WTC11 (cell line): ENCODE data around the gene PDAP1. TPM values are rescaled to one million over a fixed set of nuclear protein-coding genes. Genes with fewer than 3 reads are reported as not detected.
"Not testable (repeated sequence)": the region's sequence is repeated elsewhere in the genome, so short reads cannot be mapped to it uniquely, and the experiment has no call there.

ENCODE experiments used
- ATAC-seq: fragments of 200-7000 bp; cut with Tn5 transposase; 2 replicates; pipeline ENCODE4 v1.10.0; 2021; ENCODE audit warnings: mild to moderate bottlenecking, moderate library complexity
- CTCF ChIA-PET: fragments of 300-600 bp; sonication (Branson Sonifier 250); formaldehyde crosslinking; loops from one replicate; lab custom pipeline; 2021; ENCODE audit warnings: antibody characterized with exemption; lab: Charles Lee
- POLR2A ChIA-PET: fragments of 350-600 bp; sonication (Branson Sonifier 250); formaldehyde crosslinking; loops from one replicate; lab custom pipeline; 2021; ENCODE audit warnings: antibody characterized with exemption; lab: Charles Lee
- DNase-seq: peaks from one replicate; pipeline ENCODE4 v3.0.0; 2021; ENCODE audit warnings: low spot score
- H3K27ac Mint-ChIP-seq: 2 replicates; pipeline ENCODE4 v1.8.0; 2021; ENCODE audit warnings: mixed read lengths
- H3K27me3 Mint-ChIP-seq: 2 replicates; pipeline ENCODE4 v1.8.0; 2021; ENCODE audit warnings: low read depth, mild to moderate bottlenecking, moderate library complexity, mixed read lengths
- H3K36me3 Mint-ChIP-seq: 2 replicates; pipeline ENCODE4 v1.8.0; 2021; ENCODE audit warnings: mixed read lengths
- H3K4me1 Mint-ChIP-seq: 2 replicates; pipeline ENCODE4 v1.8.0; 2022; ENCODE audit warnings: mixed read lengths
- H3K4me3 Mint-ChIP-seq: 2 replicates; pipeline ENCODE4 v1.8.0; 2021; ENCODE audit warnings: mild to moderate bottlenecking, moderate library complexity, mixed read lengths
- H3K9me3 Mint-ChIP-seq: 2 replicates; pipeline ENCODE4 v1.8.0; 2021; ENCODE audit warnings: mixed read lengths
- AFF4 ChIP-seq: sonication (generic); formaldehyde crosslinking; IDR thresholded peaks from 2 replicates; pipeline ENCODE4 v1.8.1; 2023; ENCODE audit warnings: mild to moderate bottlenecking, missing genetic modification reagents, borderline replicate concordance
- ATF1 ChIP-seq: sonication (generic); formaldehyde crosslinking; IDR thresholded peaks from 2 replicates; pipeline ENCODE4 v1.8.1; 2023; ENCODE audit warnings: mild to moderate bottlenecking, moderate library complexity, missing genetic modification reagents
- ATF2 ChIP-seq: sonication (generic); formaldehyde crosslinking; IDR thresholded peaks from 2 replicates; pipeline ENCODE4 v1.8.1; 2022; ENCODE audit warnings: low read depth, missing genetic modification reagents, borderline replicate concordance
- ATF6 ChIP-seq: sonication (generic); formaldehyde crosslinking; IDR thresholded peaks from 2 replicates; pipeline ENCODE4 v1.8.1; 2023; ENCODE audit warnings: mild to moderate bottlenecking, missing genetic modification reagents
- CTCF ChIP-seq: fragments of 200-600 bp; IDR thresholded peaks from 2 replicates; pipeline ENCODE4 v1.8.0; 2022; ENCODE audit warnings: antibody characterized with exemption
- FOXJ3 ChIP-seq: sonication (generic); formaldehyde crosslinking; IDR thresholded peaks from 2 replicates; pipeline ENCODE4 v1.9.0; 2021; ENCODE audit warnings: missing genetic modification reagents, mild to moderate bottlenecking, borderline replicate concordance
- JUN ChIP-seq: sonication (generic); formaldehyde crosslinking; IDR thresholded peaks from 2 replicates; pipeline ENCODE4 v1.8.0; 2023; ENCODE audit warnings: mild to moderate bottlenecking, missing genetic modification reagents
- KAT7 ChIP-seq: sonication (generic); formaldehyde crosslinking; IDR thresholded peaks from 2 replicates; pipeline ENCODE4 v1.8.1; 2023; ENCODE audit warnings: missing genetic modification reagents, mild to moderate bottlenecking, borderline replicate concordance
- MAX ChIP-seq: sonication (generic); formaldehyde crosslinking; IDR thresholded peaks from 2 replicates; pipeline ENCODE4 v1.8.0; 2022; ENCODE audit warnings: mild to moderate bottlenecking, missing genetic modification reagents
- NR1H2 ChIP-seq: sonication (generic); formaldehyde crosslinking; IDR thresholded peaks from 2 replicates; pipeline ENCODE4 v1.9.0; 2021; ENCODE audit warnings: mild to moderate bottlenecking, moderate library complexity, missing genetic modification reagents
- NR2C2 ChIP-seq: sonication (generic); formaldehyde crosslinking; IDR thresholded peaks from 2 replicates; pipeline ENCODE4 v1.8.0; 2022; ENCODE audit warnings: mild to moderate bottlenecking, missing genetic modification reagents
- SOX15 ChIP-seq: fragments of 250-450 bp; sonication (Bioruptor Pico); IDR thresholded peaks from 2 replicates; pipeline ENCODE4 v1.9.0; 2021; ENCODE audit warnings: mild to moderate bottlenecking
- TCF7 ChIP-seq: sonication (generic); formaldehyde crosslinking; IDR thresholded peaks from 2 replicates; pipeline ENCODE4 v1.8.0; 2022; ENCODE audit warnings: mild to moderate bottlenecking, low read depth, missing genetic modification reagents, moderate library complexity
- ZBTB21 ChIP-seq: sonication (generic); formaldehyde crosslinking; IDR thresholded peaks from 2 replicates; pipeline ENCODE4 v1.8.1; 2023; ENCODE audit warnings: mild to moderate bottlenecking, missing genetic modification reagents, borderline replicate concordance
- ZNF121 ChIP-seq: sonication (generic); formaldehyde crosslinking; IDR thresholded peaks from 2 replicates; pipeline ENCODE4 v1.8.0; 2023; ENCODE audit warnings: missing genetic modification reagents
- ZNF317 ChIP-seq: sonication (generic); formaldehyde crosslinking; IDR thresholded peaks from 2 replicates; pipeline ENCODE4 v1.8.1; 2023; ENCODE audit warnings: low read depth, mild to moderate bottlenecking, moderate library complexity, missing genetic modification reagents, borderline replicate concordance
- ZNF416 ChIP-seq: fragments of 250-450 bp; sonication (Bioruptor Pico); IDR thresholded peaks from 2 replicates; pipeline ENCODE4 v1.9.0; 2021; ENCODE audit warnings: mild to moderate bottlenecking, inconsistent platforms
- total RNA-seq: library from RNA; stranded (reverse); gene quantifications from 3 replicates; pipeline ENCODE4 v1.2.3, GENCODE V29; 2021

PDAP1 gene
- total RNA-seq, 1 experiment from 2014 or later: 177 TPM

- POLR2A ChIA-PET: interaction anchor here (1.0 to 2.3 kb wide), 2 partner anchors 17 to 29 kb away, joined by 3 to 11 read pairs; partner anchors contain the start of genes BUD31 and PDAP1
Measured at GRCh38 chr7:99437946-99438572, 29.7 kb upstream of the PDAP1 start.

GRCh38 chr7:99433158-99433557 is 24.8 kb upstream of the PDAP1 start:
- no peak overlapping the region for H3K4me3 Mint-ChIP-seq
- no peak overlapping the region for H3K27ac Mint-ChIP-seq
- CTCF ChIA-PET: no interaction called here
- TF ChIP-seq ZBTB21 (CRISPR knock-in tag) (no peak), KAT7 (CRISPR knock-in tag) (no peak), SOX15 (CRISPR knock-in tag) (no peak), JUN (no peak), TCF7 (no peak), AFF4 (CRISPR knock-in tag) (no peak)
- TF ChIP-seq, all 79 proteins: peak for 0
- Mint-ChIP-seq H3K4me1 (no peaks in the 10 kb centered on the region), H3K36me3 (peaks cover 51% of the 10 kb centered on the region), H3K27me3 (no peaks in the 10 kb centered on the region), H3K9me3 (no peaks in the 10 kb centered on the region)
- POLR2A ChIA-PET: no interaction called here
- DNase-seq (no peak), ATAC-seq (no peak)

More at GRCh38 chr7:99437946-99438572, 29.7 kb upstream of the PDAP1 start:
- H3K36me3 Mint-ChIP-seq: peaks cover 31% of the 10 kb centered on the region
- ATAC-seq (no peak; the same call in none of the 2 replicates), DNase-seq (no peak)
- TF ChIP-seq ZNF121 (CRISPR knock-in tag): peak; percentile 51; the same call in 1 of the 2 replicates
- no peak for TF ChIP-seq ATF2 (CRISPR knock-in tag)
- no peak for TF ChIP-seq ATF1 (CRISPR knock-in tag)
- TF ChIP-seq ZNF317 (CRISPR knock-in tag): 0 out of 2 replicates have a peak, but pooled peaks have one; percentile 2
- no peaks in the 10 kb centered on the region for H3K9me3 Mint-ChIP-seq
- H3K27me3 Mint-ChIP-seq: no peaks in the 10 kb centered on the region
- H3K4me3 Mint-ChIP-seq: peak overlapping the region; percentile 97
- peaks cover 23% of the 10 kb centered on the region for H3K4me1 Mint-ChIP-seq
- CTCF ChIA-PET: interaction anchor here (0.6 kb wide), 1 partner anchor 10 kb away, joined by 6 read pairs; no protein-coding TSS in a partner anchor
- peak overlapping the region; percentile 99; the same call in 1 of the 2 replicates for H3K27ac Mint-ChIP-seq

- POLR2A ChIA-PET, H3K27me3 Mint-ChIP-seq, H3K4me1 Mint-ChIP-seq, DNase-seq, CTCF ChIA-PET, H3K4me3 Mint-ChIP-seq, ATAC-seq, H3K27ac Mint-ChIP-seq, H3K9me3 Mint-ChIP-seq: not testable (repeated sequence)
- peaks cover 56% of the 10 kb centered on the region for H3K36me3 Mint-ChIP-seq
Measured at GRCh38 chr7:99431756-99432540, 23.6 kb upstream of the PDAP1 start.

- POLR2A ChIA-PET: interaction anchor here (0.9 kb wide), 1 partner anchor 21 kb away, joined by 3 read pairs; the partner anchor contains the start of genes BUD31 and PDAP1
- ATAC-seq: no peak
- no peaks in the 10 kb centered on the region for H3K27me3 Mint-ChIP-seq
- no peak for TF ChIP-seq CTCF
- TF ChIP-seq MAX: no peak
- TF ChIP-seq ATF6 (CRISPR knock-in tag): no peak
- TF ChIP-seq ZNF416 (CRISPR knock-in tag): no peak
- TF ChIP-seq NR2C2 (CRISPR knock-in tag): no peak
- no peak for TF ChIP-seq NR1H2 (CRISPR knock-in tag)
- no peak for TF ChIP-seq FOXJ3 (CRISPR knock-in tag)
Measured at GRCh38 chr7:99429756-99430155, 21.4 kb upstream of the PDAP1 start.

More at GRCh38 chr7:99429756-99430155, 21.4 kb upstream of the PDAP1 start:
- DNase-seq: no peak
- CTCF ChIA-PET: interaction anchor here (0.6 kb wide), 1 partner anchor 10 kb away, joined by 3 read pairs; no protein-coding TSS in a partner anchor
- Mint-ChIP-seq H3K27ac (no peak overlapping the region), H3K4me3 (no peak overlapping the region), H3K9me3 (no peaks in the 10 kb centered on the region), H3K36me3 (peaks cover 66% of the 10 kb centered on the region), H3K4me1 (no peaks in the 10 kb centered on the region)
